Hepatocyte (in vitro differentiated cells): ENCODE measurements around the gene RSPRY1. TPM values are rescaled to one million over a fixed set of nuclear protein-coding genes. Genes with fewer than 3 reads are reported as not detected.
"Not testable (repeated sequence)": the region's sequence is repeated elsewhere in the genome, so short reads cannot be mapped to it uniquely, and the experiment has no call there.

Experiments used
- DNase-seq: peaks from one replicate; pipeline ENCODE4 v3.0.0-alpha.2; 2016; ENCODE audit warnings: low spot score
- H2AFZ ChIP-seq: fragments of 200-600 bp; sonication (generic); 2 replicates; pipeline ENCODE4 v1.6.0; 2016; ENCODE audit warnings: antibody characterized with exemption, mild to moderate bottlenecking
- H3K27ac ChIP-seq: fragments of 200-600 bp; sonication (generic); 2 replicates; pipeline ENCODE4 v1.5.1; 2016; ENCODE audit warnings: mild to moderate bottlenecking
- H3K27me3 ChIP-seq: fragments of 200-600 bp; sonication (generic); 2 replicates; pipeline ENCODE4 v1.6.1; 2016
- H3K36me3 ChIP-seq: fragments of 200-600 bp; sonication (generic); replicated peaks from 2 replicates; pipeline ENCODE4 v1.5.1; 2016; ENCODE audit warnings: low read depth; ENCODE audit not compliant: insufficient read depth
- H3K4me1 ChIP-seq: fragments of 200-600 bp; sonication (generic); 2 replicates; pipeline ENCODE4 v1.5.1; 2016; ENCODE audit warnings: mild to moderate bottlenecking, moderate library complexity; ENCODE audit not compliant: insufficient read depth
- H3K4me2 ChIP-seq: fragments of 200-600 bp; sonication (generic); 2 replicates; pipeline ENCODE4 v1.6.0; 2016
- H3K4me3 ChIP-seq: fragments of 200-600 bp; sonication (generic); 2 replicates; pipeline ENCODE4 v1.5.1; 2016; ENCODE audit warnings: mild to moderate bottlenecking
- H3K79me2 ChIP-seq: fragments of 200-600 bp; sonication (generic); 2 replicates; pipeline ENCODE4 v1.6.0; 2017; ENCODE audit warnings: mild to moderate bottlenecking
- H3K9me2 ChIP-seq: fragments of 200-600 bp; sonication (generic); replicated peaks from 2 replicates; pipeline ENCODE4 v1.6.0; 2017; ENCODE audit warnings: mild to moderate bottlenecking; ENCODE audit not compliant: insufficient read depth
- H3K9me3 ChIP-seq: fragments of 200-600 bp; sonication (generic); 2 replicates; pipeline ENCODE4 v1.5.1; 2016; ENCODE audit warnings: low read depth, mild to moderate bottlenecking
- H4K20me1 ChIP-seq: fragments of 200-600 bp; sonication (generic); 2 replicates; pipeline ENCODE4 v1.6.0; 2016; ENCODE audit warnings: mild to moderate bottlenecking; ENCODE audit not compliant: insufficient read depth, poor library complexity, severe bottlenecking
- EZH2 ChIP-seq: fragments of 200-600 bp; sonication (generic); IDR thresholded peaks from 2 replicates; pipeline ENCODE4 v1.6.1; 2016; ENCODE audit warnings: antibody characterized with exemption, mild to moderate bottlenecking, borderline replicate concordance
- EZH2phosphoT487 ChIP-seq: fragments of 200-600 bp; sonication (generic); IDR thresholded peaks from one replicate; pipeline ENCODE4 v1.6.1; 2018; ENCODE audit warnings: antibody characterized with exemption, mild to moderate bottlenecking, low read depth, moderate library complexity; ENCODE audit not compliant: unreplicated experiment, severe bottlenecking
- WGBS: methylation state at CpG from one replicate; pipeline ENCODE4 v1.1.6; 2016; ENCODE audit warnings: low lambda C conversion rate; ENCODE audit errors: missing lambda C conversion rate; 5-methylcytosine and 5-hydroxymethylcytosine counted together
- polyA plus RNA-seq: library from polyadenylated mRNA; unstranded; fragments of >200 nt; fragmentation: Nextera tagmentation; extraction: Ambion mirVana; gene quantifications from 2 replicates; pipeline ENCODE4 v1.2.1, GENCODE V29; 2016
- total RNA-seq: library from RNA; depleted of rRNA; stranded (reverse); fragments of >200 nt; gene quantifications from 2 replicates; pipeline ENCODE4 v1.2.3, GENCODE V29; 2014
- TF ChIP-seq, protein P1 (sequence below): fragments of 200-600 bp; sonication (generic); IDR thresholded peaks from 2 replicates; pipeline ENCODE4 v1.5.1; 2016; ENCODE audit warnings: antibody characterized with exemption, mild to moderate bottlenecking; ENCODE audit not compliant: poor library complexity

RSPRY1 gene
- total and polyA plus RNA-seq, 2 experiments from 2014 or later: 42.3 to 57.5 TPM

- Histone ChIP-seq H3K9me2 (no peaks in the 10 kb centered on the region), H3K4me1 (peaks cover 38% of the 10 kb centered on the region), H3K36me3 (no peaks in the 10 kb centered on the region), H2AFZ (peak overlapping the region; percentile 43), H3K4me2 (peak overlapping the region; percentile 93), H3K4me3 (peak overlapping the region; percentile 46), H3K9me3 (no peaks in the 10 kb centered on the region), H3K79me2 (peaks cover 88% of the 10 kb centered on the region), H3K27ac (peak overlapping the region; percentile 92), H4K20me1 (peaks cover 40% of the 10 kb centered on the region), H3K27me3 (no peaks in the 10 kb centered on the region)
- 2% methylated on average over 28 of the region's 28 CpGs for WGBS
- DNase-seq: peak; percentile 54
- TF ChIP-seq EZH2 (no peak), EZH2phosphoT487 (no peak)
- TF ChIP-seq, protein P1, sequence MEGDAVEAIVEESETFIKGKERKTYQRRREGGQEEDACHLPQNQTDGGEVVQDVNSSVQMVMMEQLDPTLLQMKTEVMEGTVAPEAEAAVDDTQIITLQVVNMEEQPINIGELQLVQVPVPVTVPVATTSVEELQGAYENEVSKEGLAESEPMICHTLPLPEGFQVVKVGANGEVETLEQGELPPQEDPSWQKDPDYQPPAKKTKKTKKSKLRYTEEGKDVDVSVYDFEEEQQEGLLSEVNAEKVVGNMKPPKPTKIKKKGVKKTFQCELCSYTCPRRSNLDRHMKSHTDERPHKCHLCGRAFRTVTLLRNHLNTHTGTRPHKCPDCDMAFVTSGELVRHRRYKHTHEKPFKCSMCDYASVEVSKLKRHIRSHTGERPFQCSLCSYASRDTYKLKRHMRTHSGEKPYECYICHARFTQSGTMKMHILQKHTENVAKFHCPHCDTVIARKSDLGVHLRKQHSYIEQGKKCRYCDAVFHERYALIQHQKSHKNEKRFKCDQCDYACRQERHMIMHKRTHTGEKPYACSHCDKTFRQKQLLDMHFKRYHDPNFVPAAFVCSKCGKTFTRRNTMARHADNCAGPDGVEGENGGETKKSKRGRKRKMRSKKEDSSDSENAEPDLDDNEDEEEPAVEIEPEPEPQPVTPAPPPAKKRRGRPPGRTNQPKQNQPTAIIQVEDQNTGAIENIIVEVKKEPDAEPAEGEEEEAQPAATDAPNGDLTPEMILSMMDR: no peak
These were observed 1.0 kb downstream of the RSPRY1 start for GRCh38 chr16:57186872-57187854.

DNA sequence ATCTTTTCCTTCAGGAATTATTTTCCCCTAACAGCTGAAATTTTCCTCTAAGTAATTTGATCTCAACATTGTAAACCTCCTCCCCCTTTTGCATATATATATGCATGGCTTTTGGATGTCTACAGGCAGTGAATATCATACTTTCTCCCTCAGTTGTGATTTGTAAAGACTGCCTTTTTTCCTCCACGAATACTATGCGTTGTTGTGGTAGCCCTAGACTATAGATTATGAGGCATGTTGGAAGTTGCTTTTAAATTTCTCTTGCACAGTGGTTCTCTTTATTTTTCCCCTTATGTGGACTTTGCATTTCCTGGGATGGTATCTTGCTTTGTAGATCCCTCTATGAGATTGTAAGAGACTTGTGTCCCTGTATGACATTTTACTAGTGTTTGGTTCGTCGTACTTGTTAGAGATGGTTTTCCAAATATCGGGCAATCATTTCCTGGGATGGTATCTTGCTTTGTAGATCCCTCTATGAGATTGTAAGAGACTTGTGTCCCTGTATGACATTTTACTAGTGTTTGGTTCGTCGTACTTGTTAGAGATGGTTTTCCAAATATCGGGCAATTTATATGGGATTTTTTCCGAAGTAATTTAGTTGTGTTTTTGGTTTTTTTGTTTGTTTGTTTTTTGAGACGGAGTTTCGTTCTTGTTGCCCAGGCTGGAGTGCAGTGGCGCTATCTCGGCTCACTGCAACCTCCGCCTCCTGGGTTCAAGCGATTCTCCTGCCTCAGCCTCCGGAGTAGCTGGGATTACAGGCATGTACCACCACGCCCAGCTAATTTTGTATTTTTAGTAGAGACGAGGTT lies 2.0 kb downstream of the RSPRY1 start:
- Histone ChIP-seq H3K27ac (peak overlapping the region; percentile 92), H3K4me3 (peak overlapping the region; percentile 46), H3K79me2 (peaks cover 89% of the 10 kb centered on the region), H3K4me1 (peaks cover 41% of the 10 kb centered on the region), H4K20me1 (peaks cover 50% of the 10 kb centered on the region), H3K4me2 (peak overlapping the region; percentile 93)
- not testable (repeated sequence) for H2AFZ ChIP-seq, H3K9me3 ChIP-seq, H3K27me3 ChIP-seq, H3K9me2 ChIP-seq, H3K36me3 ChIP-seq, DNase-seq
- WGBS: 79% methylated on average over 18 of the region's 18 CpGs

GRCh38 chr16:57188711-57189002 lies 2.5 kb downstream of the RSPRY1 start:
- Histone ChIP-seq H2AFZ (no peak overlapping the region), H3K4me1 (peaks cover 41% of the 10 kb centered on the region), H3K27me3 (no peaks in the 10 kb centered on the region), H3K4me2 (peak overlapping the region; percentile 93), H3K9me2 (no peaks in the 10 kb centered on the region), H3K4me3 (no peak overlapping the region), H3K27ac (peak overlapping the region; percentile 92), H3K36me3 (no peaks in the 10 kb centered on the region), H3K79me2 (peaks cover 89% of the 10 kb centered on the region), H4K20me1 (peaks cover 55% of the 10 kb centered on the region), H3K9me3 (no peaks in the 10 kb centered on the region)
- 90% methylated on average over 9 of the region's 9 CpGs for WGBS
- no peak for DNase-seq
- no peak for TF ChIP-seq EZH2
- TF ChIP-seq, protein P1: no peak
- no peak for TF ChIP-seq EZH2phosphoT487

DNA sequence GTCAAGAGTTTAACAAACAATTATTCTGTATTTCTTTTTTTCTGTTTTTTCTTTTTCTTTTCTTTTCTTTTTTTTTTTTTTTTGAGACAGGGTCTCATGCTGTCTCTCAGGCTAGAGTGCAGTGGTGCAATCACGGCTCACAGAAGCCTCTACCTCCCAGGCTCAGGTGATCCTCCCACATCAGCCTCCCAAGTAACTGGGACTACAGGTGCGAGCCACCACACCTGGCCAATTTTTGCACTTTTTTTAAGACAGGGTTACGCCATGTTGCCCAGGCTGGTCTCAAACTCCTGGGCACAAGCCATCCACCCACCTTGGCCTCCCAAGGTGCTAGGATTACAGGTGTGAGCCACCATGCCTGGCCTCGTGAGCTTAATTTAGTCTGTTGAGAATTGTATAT lies 3.4 kb downstream of the RSPRY1 start:
- not testable (repeated sequence) for DNase-seq, H3K9me2 ChIP-seq, H3K4me3 ChIP-seq, H3K36me3 ChIP-seq, H3K27me3 ChIP-seq, H2AFZ ChIP-seq, H3K9me3 ChIP-seq, H3K4me2 ChIP-seq
- peaks cover 86% of the 10 kb centered on the region for H3K79me2 ChIP-seq
- peaks cover 35% of the 10 kb centered on the region for H3K4me1 ChIP-seq
- 99% methylated on average over 4 of the region's 4 CpGs for WGBS
- H4K20me1 ChIP-seq: peaks cover 62% of the 10 kb centered on the region
- H3K27ac ChIP-seq: peak overlapping the region; percentile 92
